Activated CD4-positive, alpha-beta T cell treated with anti-CD3 and anti-CD28 coated beads, Interleukin-2, amount 50 U/mL, for 24 hours (primary cell): ENCODE data around the gene PNPLA8.
"Not testable (repeated sequence)": the region's sequence is repeated elsewhere in the genome, so short reads cannot be mapped to it uniquely, and the experiment has no call there.

Source experiments
- DNase-seq, 2 donors: peaks; one replicate each; pipeline ENCODE4 v3.0.0-alpha.2; 2020; ENCODE audit warnings: low read depth in 1 of 2, low spot score in 1 of 2

The PNPLA8 gene

DNA sequence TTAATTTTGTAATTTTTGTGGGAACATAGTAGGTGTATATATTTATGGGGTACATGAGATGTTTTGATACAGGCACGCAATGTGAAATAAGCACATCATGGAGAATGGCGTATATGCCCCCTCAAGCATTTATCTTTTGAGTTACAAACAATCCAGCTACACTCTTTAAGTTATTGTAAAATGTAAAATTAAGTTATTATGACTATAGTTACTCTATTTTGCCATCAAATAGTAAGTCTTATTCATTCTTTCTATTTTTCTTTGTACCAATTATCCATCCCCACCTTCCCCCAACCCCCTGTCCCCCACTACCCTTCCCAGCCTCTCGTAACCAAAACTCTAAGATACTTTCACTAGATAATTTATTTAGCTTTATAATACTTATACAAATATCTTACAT is 7.8 kb upstream of the PNPLA8 start:
- DNase-seq, result no peak

DNA sequence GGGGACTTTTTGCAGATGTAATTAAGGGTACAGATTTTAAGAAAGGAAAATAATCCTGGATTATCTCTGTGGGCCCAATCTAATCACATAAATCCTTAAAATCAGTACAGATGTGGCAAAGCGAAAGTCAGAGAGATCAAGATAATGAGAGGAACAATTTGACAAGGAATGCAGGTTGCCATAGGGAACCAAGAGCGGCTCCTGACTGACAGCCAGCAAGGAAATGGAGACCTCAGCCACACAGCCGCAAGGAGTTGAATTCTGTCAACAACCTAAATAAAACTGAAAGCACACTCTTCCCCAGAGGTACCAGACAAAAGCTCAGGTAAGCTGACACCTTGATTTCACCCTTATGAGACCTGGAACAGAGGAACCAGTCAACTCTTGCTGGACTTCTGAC is 3.4 kb upstream of the PNPLA8 start:
- DNase-seq, result no peak

GRCh38 chr7:108528183-108528712 is 2.3 kb upstream of the PNPLA8 start:
- no peak for DNase-seq

DNA sequence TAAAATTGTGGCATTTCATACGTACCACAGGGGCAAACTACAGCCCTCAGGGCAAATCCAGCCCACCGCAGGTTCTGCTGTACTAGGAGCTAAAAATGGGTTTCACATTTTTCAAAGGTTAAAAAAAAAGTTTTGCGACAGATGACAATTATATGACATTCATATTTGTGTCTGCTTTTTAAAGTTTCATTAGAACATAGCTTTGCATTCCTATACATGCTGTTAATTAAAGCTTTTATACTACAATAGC is 758 bp upstream of the PNPLA8 start:
- DNase-seq, result no peak

DNA sequence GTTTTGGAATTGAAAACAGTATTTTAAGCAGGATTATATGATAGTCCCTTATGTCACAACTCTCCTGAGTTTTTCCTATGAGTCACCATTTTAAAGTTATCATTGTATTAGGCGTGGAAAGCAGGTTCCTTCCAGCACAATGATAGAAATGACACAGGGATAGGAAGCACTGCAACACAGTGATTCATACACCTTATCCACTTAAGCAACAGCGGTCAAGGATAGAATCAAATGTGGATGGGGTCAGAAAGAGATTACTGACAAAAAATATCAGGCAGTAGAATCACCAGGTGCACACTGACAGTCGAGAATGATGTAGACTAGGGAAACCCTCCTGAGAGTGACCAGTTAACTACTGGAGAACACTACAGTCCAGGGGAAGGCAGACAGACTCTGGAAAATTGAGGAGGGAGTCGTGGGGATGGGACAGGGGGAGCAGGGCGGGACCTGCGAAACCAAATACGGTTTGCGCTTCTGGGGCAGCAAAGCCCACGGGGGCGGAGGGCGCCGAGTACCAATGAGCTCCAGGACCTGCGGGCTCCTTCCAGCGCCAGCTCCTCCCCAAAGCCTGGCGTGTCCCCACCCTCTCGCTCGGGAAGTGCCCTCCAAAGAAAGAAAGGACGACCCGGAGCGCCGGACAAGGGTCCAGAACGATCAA is 479 bp downstream of the PNPLA8 start:
- no peak for DNase-seq

- no peak for DNase-seq
These were observed 3.2 kb downstream of the PNPLA8 start for GRCh38 chr7:108522780-108523179.

- no peak for DNase-seq
These were observed 8.0 kb downstream of the PNPLA8 start for GRCh38 chr7:108517951-108518350.

DNA sequence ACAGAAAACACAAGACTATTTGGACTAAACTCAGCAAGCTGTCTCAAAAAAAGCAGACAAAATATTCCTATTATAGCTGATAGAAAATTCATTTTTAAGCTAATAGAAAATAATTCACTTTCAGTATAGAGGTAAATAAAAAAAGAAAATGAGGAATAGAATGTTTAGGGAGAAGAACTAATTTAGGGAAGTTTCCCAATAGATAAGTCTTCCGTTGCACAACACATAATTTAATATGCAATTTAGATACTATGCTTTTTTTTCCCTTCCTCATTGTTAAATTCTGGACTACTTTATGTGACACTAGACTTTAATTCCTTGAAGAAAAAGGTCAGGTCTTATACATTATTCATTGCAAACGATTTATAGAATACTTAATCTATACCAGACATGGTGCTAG is 10.3 kb downstream of the PNPLA8 start:
- no peak for DNase-seq

GRCh38 chr7:108515013-108515412 is 10.9 kb downstream of the PNPLA8 start:
- no peak for DNase-seq

GRCh38 chr7:108511939-108512338 is 14.0 kb downstream of the PNPLA8 start:
- no peak for DNase-seq

DNA sequence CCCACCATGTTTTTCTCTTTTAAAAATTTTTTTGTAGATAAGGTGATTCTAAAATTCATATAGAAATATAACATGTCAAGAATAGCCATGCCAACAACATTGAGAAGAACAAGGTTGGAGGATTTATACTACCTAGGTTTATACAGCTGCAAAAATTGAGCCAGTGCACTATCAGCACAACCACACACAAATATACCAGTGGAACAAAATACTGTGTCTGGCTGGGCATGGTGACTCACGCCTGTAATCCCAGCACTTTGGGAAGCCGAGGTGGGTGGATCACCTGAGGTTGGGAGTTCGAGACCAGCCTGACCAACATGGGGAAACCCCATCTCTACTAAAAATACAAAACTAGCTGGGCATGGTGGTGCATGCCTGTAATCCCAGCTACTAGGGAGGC is 21.4 kb downstream of the PNPLA8 start:
- DNase-seq, result not testable (repeated sequence)

DNA sequence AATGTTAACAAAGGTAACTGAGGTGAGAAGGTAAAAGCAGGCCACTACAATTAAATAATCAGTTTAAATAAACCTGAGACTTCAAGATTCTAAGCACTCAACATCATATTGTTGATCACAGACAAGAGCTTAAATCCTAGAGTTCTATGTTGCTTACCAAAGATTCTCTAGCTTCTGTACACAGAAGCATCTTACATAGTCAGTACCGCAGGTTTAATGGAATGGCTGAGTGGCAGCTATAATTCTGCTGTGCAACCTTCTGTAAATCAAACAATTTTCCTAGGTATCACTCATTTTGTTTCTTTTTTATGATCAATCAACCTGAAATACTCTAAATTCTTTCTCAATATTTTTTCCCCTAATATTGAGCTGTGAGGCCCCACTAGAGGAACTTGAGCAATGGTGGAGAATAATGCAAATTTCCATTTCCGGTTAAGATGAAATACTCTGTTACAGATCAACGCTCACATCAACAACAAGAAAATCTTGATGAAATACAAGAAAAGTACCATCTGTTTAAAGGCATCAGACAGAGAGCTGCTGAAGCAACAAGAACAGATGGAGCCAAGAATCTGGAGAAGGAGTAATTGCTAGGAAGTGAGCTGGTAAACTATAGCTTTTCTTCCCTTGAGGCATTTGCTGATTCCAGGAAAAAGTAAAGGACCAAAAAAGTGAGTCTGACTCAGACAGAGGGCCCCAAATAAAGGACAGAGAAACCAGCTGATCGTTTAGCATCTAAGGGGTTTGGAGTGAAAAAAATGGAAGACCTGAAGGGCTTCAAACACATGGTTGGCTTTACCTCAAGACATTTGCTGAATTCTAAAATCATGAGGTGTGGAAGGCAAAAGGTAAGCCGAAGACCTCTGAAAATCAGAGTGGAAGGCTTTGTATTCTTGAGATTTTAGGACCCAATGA is 22.6 kb downstream of the PNPLA8 start:
- DNase-seq, result no peak

DNA sequence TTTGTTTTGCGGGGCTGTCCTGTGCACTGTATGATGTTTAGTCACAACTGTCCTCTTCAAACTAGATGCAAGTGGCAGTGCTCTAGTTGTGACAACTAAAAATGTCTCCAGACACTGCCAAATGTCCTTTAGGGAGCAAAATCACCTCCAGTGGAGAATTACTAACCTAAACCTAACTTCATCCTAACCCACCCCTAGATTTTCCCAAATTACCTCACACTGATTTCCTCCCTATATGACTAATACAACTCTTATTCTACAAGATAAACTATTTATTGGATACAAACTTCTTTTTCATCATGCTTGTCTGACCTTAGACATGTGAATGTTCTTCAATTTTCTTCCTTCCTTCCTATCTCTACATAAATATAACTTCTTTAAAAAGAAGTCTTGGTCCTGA is 26.4 kb downstream of the PNPLA8 start:
- DNase-seq, result no peak

GRCh38 chr7:108498481-108498880 is 27.5 kb downstream of the PNPLA8 start:
- DNase-seq, result no peak

DNA sequence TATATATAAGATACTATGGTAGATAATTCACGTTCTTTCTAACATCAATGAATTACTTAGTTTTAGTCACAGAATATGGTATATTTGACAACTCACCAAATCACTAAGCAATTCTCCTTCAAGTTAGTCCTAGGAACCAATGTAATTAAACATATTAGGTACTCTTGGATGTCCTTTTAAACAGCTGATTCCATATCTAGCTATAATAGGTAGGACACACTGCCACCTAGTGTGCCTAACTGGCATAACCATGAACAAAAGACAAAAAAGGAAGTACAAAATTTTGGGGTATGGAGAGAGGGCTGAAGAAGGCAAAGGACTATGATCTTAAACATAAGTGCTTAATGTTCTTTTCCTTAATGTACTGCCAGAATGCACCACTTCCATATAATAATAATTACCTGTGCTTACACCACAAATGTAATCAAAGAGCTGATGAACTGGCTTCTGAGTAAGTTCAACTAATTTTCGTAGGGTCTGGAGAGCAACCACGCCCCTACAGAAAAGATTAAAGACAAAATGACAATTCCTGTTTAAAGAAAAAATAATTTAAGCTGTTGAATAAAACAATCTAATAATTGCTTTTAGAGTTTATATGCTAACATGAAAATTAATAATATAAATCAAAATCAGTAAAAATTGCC is 28.7 kb downstream of the PNPLA8 start:
- DNase-seq, result peak in 1 of 2 donors; percentile 46

DNA sequence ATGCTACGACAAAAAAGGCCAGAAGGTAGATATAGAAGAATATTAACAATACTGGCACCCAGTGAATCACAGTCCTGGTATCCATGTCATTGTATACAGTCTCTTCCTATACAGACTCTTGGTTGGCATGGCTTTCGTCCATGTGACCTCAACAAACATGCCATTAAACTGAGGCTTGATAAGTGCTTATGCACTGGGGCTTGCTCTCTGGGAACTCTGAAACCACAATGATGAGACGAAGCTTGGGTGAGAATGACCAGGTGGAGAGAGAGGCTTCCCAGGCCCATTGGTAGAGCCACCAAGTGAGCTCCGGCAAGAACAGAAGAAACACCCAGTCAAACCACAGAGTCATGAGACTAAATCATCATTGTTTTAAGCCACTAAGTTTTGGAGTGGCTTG is 33.2 kb downstream of the PNPLA8 start:
- DNase-seq, result no peak

DNA sequence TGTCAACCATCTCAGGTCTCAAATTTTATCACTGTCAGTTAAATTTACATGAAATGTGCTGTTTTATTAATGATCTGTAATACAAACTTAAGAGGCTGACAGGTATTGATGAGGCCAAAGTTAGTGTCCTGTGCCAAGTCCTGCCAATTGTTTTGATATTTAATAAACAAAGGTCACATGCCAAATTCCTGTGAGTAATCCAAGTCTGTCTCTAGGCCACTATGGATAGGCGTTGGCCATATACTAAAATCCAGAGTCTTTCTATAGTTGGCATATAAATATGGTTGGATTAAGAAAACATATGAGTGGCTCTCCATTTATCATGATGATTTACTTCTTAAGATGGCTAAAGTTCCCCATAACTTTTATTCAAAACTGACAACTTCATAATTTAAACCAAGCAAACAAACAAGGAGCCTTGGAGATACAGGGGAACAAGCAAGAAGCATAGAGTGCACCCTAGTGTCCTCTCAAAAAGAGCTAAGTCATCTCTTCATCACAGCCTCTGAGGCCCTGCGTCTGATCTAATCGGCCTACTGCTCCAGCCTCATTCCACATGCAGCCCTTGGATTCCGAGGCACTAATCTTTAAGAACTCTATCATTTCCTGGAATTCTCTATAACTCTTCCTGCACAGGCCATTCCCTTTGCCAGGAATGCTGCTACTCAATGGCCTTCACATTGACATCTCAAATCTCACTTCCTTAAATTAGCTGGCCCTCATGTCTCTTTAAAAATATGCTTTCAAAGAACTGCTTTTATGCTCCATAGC is 37.0 kb downstream of the PNPLA8 start:
- no peak for DNase-seq

DNA sequence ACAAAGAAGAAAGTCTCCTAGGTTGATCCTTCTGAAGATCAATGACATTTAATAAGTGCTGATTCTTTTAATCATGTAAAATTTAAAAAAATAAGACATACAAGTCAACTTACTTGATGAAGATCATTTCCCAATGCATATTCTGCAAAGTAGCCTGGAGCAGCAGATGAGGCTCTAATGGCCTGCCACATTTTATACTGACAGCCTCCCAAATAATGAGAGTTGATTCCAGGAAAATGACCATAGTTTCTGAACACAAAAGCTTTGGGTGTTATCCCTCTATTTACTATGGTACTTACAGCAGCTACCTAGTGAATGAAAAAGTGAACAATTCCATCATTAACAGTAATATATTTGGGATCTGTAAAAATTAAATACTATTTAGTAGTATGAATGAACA is 38.3 kb downstream of the PNPLA8 start:
- DNase-seq, result no peak

- no peak for DNase-seq
These were observed 39.5 kb downstream of the PNPLA8 start for GRCh38 chr7:108486291-108486966.

GRCh38 chr7:108484137-108484536 is 41.8 kb downstream of the PNPLA8 start:
- DNase-seq, result no peak

DNA sequence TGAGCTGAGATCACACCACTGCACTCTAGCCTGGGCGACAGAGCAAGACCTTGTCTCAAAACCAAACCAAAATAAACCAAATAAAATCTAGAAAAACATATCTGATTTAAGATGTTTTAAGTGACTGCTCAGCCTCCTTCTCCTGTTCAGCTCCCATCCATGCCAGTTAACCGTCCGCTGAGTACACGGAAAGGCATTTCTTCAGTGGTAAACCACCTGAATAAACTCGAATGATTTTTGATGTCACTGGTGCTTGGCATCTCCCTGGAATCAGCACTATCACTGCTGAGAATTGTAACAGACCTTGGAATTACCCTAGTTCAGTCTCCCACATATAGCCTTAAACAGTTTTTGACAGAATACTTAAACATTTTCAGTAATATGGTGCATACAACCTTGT is 45.6 kb downstream of the PNPLA8 start:
- no peak for DNase-seq
